WTC11 (cell line): ENCODE measurements around the gene ST13. TPM values are rescaled to one million over a fixed set of nuclear protein-coding genes. Genes with fewer than 3 reads are reported as not detected.
A peak's percentile ranks its signal among the peaks of the same experiment; 100 is the strongest.

Experiments
- ATF1 ChIP-seq: sonication (generic); formaldehyde crosslinking; IDR thresholded peaks from 2 replicates; pipeline ENCODE4 v1.8.1; 2023; ENCODE audit warnings: mild to moderate bottlenecking, moderate library complexity, missing genetic modification reagents
- EMX1 ChIP-seq: fragments of 250-450 bp; sonication (Bioruptor Pico); IDR thresholded peaks from 2 replicates; pipeline ENCODE4 v1.8.0; 2021; ENCODE audit warnings: mild to moderate bottlenecking
- HMGA2 ChIP-seq: fragments of 250-450 bp; sonication (Bioruptor Pico); IDR thresholded peaks from 2 replicates; pipeline ENCODE4 v1.4.0; 2021; ENCODE audit warnings: mild to moderate bottlenecking, moderate library complexity
- JAZF1 ChIP-seq: fragments of 250-450 bp; sonication (Bioruptor Pico); IDR thresholded peaks from 2 replicates; pipeline ENCODE4 v1.9.0; 2021; ENCODE audit warnings: moderate library complexity, mild to moderate bottlenecking, inconsistent platforms
- KAT7 ChIP-seq: sonication (generic); formaldehyde crosslinking; IDR thresholded peaks from 2 replicates; pipeline ENCODE4 v1.8.1; 2023; ENCODE audit warnings: missing genetic modification reagents, mild to moderate bottlenecking, borderline replicate concordance
- MAX ChIP-seq: sonication (generic); formaldehyde crosslinking; IDR thresholded peaks from 2 replicates; pipeline ENCODE4 v1.8.0; 2022; ENCODE audit warnings: mild to moderate bottlenecking, missing genetic modification reagents
- MYBL2 ChIP-seq: sonication (generic); formaldehyde crosslinking; IDR thresholded peaks from 2 replicates; pipeline ENCODE4 v1.8.1; 2023; ENCODE audit warnings: mild to moderate bottlenecking, moderate library complexity, missing genetic modification reagents
- NFE2L1 ChIP-seq: sonication (generic); formaldehyde crosslinking; IDR thresholded peaks from 2 replicates; pipeline ENCODE4 v1.8.1; 2023; ENCODE audit warnings: missing genetic modification reagents
- NFYB ChIP-seq: sonication (generic); formaldehyde crosslinking; conservative IDR thresholded peaks from 2 replicates; pipeline ENCODE4 v1.8.0; 2022; ENCODE audit warnings: low read depth, missing genetic modification reagents
- NR3C1 ChIP-seq: sonication (generic); formaldehyde crosslinking; conservative IDR thresholded peaks from 2 replicates; pipeline ENCODE4 v1.8.1; 2023; ENCODE audit warnings: low read depth, mild to moderate bottlenecking, missing genetic modification reagents
- SMAD3 ChIP-seq: sonication (generic); formaldehyde crosslinking; IDR thresholded peaks from 2 replicates; pipeline ENCODE4 v1.8.0; 2022; ENCODE audit warnings: missing genetic modification reagents, mild to moderate bottlenecking, borderline replicate concordance
- SMAD4 ChIP-seq: sonication (generic); formaldehyde crosslinking; IDR thresholded peaks from 2 replicates; pipeline ENCODE4 v1.8.0; 2022; ENCODE audit warnings: mild to moderate bottlenecking, missing genetic modification reagents
- SOX15 ChIP-seq: fragments of 250-450 bp; sonication (Bioruptor Pico); IDR thresholded peaks from 2 replicates; pipeline ENCODE4 v1.9.0; 2021; ENCODE audit warnings: mild to moderate bottlenecking
- TEAD1 ChIP-seq: sonication (generic); formaldehyde crosslinking; IDR thresholded peaks from 2 replicates; pipeline ENCODE4 v1.8.0; 2022; ENCODE audit warnings: mild to moderate bottlenecking, missing genetic modification reagents
- ZNF121 ChIP-seq: sonication (generic); formaldehyde crosslinking; IDR thresholded peaks from 2 replicates; pipeline ENCODE4 v1.8.0; 2023; ENCODE audit warnings: missing genetic modification reagents
- ZNF138 ChIP-seq: sonication (generic); formaldehyde crosslinking; conservative IDR thresholded peaks from 2 replicates; pipeline ENCODE4 v1.8.1; 2022; ENCODE audit warnings: mild to moderate bottlenecking, moderate library complexity, missing genetic modification reagents
- ZNF232 ChIP-seq: sonication (generic); formaldehyde crosslinking; IDR thresholded peaks from 2 replicates; pipeline ENCODE4 v1.8.0; 2022; ENCODE audit warnings: mild to moderate bottlenecking, missing genetic modification reagents
- ZNF263 ChIP-seq: sonication (generic); formaldehyde crosslinking; IDR thresholded peaks from 2 replicates; pipeline ENCODE4 v1.8.1; 2022; ENCODE audit warnings: low read depth, mild to moderate bottlenecking, moderate library complexity, missing genetic modification reagents
- ZNF281 ChIP-seq: sonication (generic); formaldehyde crosslinking; IDR thresholded peaks from 2 replicates; pipeline ENCODE4 v1.8.0; 2023; ENCODE audit warnings: mild to moderate bottlenecking, missing genetic modification reagents
- ZNF416 ChIP-seq: fragments of 250-450 bp; sonication (Bioruptor Pico); IDR thresholded peaks from 2 replicates; pipeline ENCODE4 v1.9.0; 2021; ENCODE audit warnings: mild to moderate bottlenecking, inconsistent platforms
- ZNF423 ChIP-seq: fragments of 250-450 bp; sonication (Bioruptor Pico); IDR thresholded peaks from 2 replicates; pipeline ENCODE4 v2.1.2; 2022; ENCODE audit warnings: mild to moderate bottlenecking, moderate library complexity
- total RNA-seq: library from RNA; stranded (reverse); gene quantifications from 3 replicates; pipeline ENCODE4 v1.2.3, GENCODE V29; 2021
- TF ChIP-seq, protein P1 (sequence below): sonication (generic); formaldehyde crosslinking; IDR thresholded peaks from 2 replicates; pipeline ENCODE4 v1.8.1; 2023; ENCODE audit warnings: mild to moderate bottlenecking, moderate library complexity, missing genetic modification reagents
- TF ChIP-seq, protein P2 (sequence below): sonication (generic); formaldehyde crosslinking; IDR thresholded peaks from 2 replicates; pipeline ENCODE4 v1.8.0; 2023; ENCODE audit warnings: missing genetic modification reagents
- TF ChIP-seq, protein P3 (sequence below): sonication (generic); formaldehyde crosslinking; IDR thresholded peaks from 2 replicates; pipeline ENCODE4 v1.8.1; 2022; ENCODE audit warnings: low read depth, mild to moderate bottlenecking, moderate library complexity, missing genetic modification reagents, borderline replicate concordance
- TF ChIP-seq, protein P4 (sequence below): fragments of 250-450 bp; sonication (Bioruptor Pico); IDR thresholded peaks from 2 replicates; pipeline ENCODE4 v1.9.0; 2021; ENCODE audit warnings: moderate library complexity, mild to moderate bottlenecking, inconsistent platforms, borderline replicate concordance
- TF ChIP-seq, protein P5 (sequence below): fragments of 200-600 bp; IDR thresholded peaks from 2 replicates; pipeline ENCODE4 v1.8.0; 2022; ENCODE audit warnings: antibody characterized with exemption
- TF ChIP-seq, protein P6 (sequence below): sonication (generic); formaldehyde crosslinking; IDR thresholded peaks from 2 replicates; pipeline ENCODE4 v1.8.1; 2023; ENCODE audit warnings: mild to moderate bottlenecking, missing genetic modification reagents

The ST13 gene
- total RNA-seq, 1 experiment from 2014 or later: 289 TPM

DNA sequence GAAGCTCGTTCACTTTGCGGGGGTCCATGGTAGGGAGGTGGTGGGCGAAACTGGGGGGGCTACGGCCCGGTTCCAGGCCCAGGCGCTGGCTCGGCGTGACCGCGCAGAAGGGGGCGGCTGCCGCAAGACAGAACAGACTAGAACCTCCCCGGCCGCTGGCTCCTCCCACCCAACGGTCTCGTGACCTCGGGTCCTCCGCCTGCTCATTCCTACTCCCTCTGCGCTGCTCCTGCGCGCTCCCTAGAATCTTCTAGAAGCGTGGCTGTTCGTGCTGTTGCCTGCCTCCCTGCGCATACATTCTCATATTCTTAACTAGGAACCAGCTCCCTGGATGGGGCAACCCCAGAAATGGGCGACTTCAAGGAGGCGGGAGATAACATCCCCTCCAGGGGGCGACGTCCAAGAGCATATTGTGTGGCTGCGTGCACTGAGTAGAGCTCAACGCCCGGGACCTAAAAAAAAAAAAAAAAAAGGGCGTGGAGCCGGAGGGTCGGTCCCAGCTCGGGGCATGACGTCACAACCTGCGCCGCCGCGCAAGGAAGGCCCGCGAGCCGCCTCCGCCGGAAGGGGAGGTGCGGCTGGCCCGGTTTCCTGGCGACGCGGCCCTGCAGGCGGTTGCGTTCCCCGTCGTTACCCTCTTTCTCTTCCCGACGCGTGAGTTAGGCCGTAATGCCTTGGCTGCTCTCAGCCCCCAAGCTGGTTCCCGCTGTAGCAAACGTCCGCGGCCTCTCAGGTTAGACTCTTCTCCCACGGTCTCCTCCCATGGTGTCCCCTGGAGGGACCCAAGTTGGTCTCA lies at the start of gene ST13, which contains the start of gene XPNPEP3 (continued):
- TF ChIP-seq ATF1 (CRISPR knock-in tag) (no peak; the same call in 1 of the 2 replicates), NFYB (CRISPR knock-in tag) (no peak), JAZF1 (CRISPR knock-in tag) (no peak), SOX15 (CRISPR knock-in tag) (no peak), ZNF423 (CRISPR knock-in tag) (no peak), HMGA2 (no peak), NR3C1 (CRISPR knock-in tag) (0 out of 2 replicates have a peak, but pooled peaks have one; percentile 80), TEAD1 (CRISPR knock-in tag) (0 out of 2 replicates have a peak, but pooled peaks have one; percentile 38), NFE2L1 (no peak), MAX (peak; percentile 73), SMAD4 (CRISPR knock-in tag) (no peak), ZNF263 (no peak), ZNF121 (CRISPR knock-in tag) (no peak), ZNF281 (no peak), ZNF416 (CRISPR knock-in tag) (no peak), MYBL2 (CRISPR knock-in tag) (0 out of 2 replicates have a peak, but pooled peaks have one; percentile 4), EMX1 (CRISPR knock-in tag) (no peak), SMAD3 (CRISPR knock-in tag) (no peak; the same call in 1 of the 2 replicates), ZNF138 (CRISPR knock-in tag) (no peak), ZNF232 (CRISPR knock-in tag) (0 out of 2 replicates have a peak, but pooled peaks have one; percentile 58), KAT7 (CRISPR knock-in tag) (0 out of 2 replicates have a peak, but pooled peaks have one; percentile 24)
- TF ChIP-seq, protein P1, sequence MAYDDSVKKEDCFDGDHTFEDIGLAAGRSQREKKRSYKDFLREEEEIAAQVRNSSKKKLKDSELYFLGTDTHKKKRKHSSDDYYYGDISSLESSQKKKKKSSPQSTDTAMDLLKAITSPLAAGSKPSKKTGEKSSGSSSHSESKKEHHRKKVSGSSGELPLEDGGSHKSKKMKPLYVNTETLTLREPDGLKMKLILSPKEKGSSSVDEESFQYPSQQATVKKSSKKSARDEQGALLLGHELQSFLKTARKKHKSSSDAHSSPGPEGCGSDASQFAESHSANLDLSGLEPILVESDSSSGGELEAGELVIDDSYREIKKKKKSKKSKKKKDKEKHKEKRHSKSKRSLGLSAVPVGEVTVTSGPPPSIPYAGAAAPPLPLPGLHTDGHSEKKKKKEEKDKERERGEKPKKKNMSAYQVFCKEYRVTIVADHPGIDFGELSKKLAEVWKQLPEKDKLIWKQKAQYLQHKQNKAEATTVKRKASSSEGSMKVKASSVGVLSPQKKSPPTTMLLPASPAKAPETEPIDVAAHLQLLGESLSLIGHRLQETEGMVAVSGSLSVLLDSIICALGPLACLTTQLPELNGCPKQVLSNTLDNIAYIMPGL (CRISPR knock-in tag): peak; percentile 18
- TF ChIP-seq, protein P2, sequence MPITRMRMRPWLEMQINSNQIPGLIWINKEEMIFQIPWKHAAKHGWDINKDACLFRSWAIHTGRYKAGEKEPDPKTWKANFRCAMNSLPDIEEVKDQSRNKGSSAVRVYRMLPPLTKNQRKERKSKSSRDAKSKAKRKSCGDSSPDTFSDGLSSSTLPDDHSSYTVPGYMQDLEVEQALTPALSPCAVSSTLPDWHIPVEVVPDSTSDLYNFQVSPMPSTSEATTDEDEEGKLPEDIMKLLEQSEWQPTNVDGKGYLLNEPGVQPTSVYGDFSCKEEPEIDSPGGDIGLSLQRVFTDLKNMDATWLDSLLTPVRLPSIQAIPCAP (CRISPR knock-in tag): 0 out of 2 replicates have a peak, but pooled peaks have one; percentile 17
- TF ChIP-seq, protein P3, sequence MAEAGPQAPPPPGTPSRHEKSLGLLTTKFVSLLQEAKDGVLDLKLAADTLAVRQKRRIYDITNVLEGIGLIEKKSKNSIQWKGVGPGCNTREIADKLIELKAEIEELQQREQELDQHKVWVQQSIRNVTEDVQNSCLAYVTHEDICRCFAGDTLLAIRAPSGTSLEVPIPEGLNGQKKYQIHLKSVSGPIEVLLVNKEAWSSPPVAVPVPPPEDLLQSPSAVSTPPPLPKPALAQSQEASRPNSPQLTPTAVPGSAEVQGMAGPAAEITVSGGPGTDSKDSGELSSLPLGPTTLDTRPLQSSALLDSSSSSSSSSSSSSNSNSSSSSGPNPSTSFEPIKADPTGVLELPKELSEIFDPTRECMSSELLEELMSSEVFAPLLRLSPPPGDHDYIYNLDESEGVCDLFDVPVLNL (CRISPR knock-in tag): no peak
- TF ChIP-seq, protein P4, sequence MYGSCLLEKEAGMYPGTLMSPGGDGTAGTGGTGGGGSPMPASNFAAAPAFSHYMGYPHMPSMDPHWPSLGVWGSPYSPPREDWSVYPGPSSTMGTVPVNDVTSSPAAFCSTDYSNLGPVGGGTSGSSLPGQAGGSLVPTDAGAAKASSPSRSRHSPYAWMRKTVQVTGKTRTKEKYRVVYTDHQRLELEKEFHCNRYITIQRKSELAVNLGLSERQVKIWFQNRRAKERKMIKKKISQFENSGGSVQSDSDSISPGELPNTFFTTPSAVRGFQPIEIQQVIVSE (CRISPR knock-in tag): no peak
- TF ChIP-seq, protein P5, sequence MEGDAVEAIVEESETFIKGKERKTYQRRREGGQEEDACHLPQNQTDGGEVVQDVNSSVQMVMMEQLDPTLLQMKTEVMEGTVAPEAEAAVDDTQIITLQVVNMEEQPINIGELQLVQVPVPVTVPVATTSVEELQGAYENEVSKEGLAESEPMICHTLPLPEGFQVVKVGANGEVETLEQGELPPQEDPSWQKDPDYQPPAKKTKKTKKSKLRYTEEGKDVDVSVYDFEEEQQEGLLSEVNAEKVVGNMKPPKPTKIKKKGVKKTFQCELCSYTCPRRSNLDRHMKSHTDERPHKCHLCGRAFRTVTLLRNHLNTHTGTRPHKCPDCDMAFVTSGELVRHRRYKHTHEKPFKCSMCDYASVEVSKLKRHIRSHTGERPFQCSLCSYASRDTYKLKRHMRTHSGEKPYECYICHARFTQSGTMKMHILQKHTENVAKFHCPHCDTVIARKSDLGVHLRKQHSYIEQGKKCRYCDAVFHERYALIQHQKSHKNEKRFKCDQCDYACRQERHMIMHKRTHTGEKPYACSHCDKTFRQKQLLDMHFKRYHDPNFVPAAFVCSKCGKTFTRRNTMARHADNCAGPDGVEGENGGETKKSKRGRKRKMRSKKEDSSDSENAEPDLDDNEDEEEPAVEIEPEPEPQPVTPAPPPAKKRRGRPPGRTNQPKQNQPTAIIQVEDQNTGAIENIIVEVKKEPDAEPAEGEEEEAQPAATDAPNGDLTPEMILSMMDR: no peak
- TF ChIP-seq, protein P6, sequence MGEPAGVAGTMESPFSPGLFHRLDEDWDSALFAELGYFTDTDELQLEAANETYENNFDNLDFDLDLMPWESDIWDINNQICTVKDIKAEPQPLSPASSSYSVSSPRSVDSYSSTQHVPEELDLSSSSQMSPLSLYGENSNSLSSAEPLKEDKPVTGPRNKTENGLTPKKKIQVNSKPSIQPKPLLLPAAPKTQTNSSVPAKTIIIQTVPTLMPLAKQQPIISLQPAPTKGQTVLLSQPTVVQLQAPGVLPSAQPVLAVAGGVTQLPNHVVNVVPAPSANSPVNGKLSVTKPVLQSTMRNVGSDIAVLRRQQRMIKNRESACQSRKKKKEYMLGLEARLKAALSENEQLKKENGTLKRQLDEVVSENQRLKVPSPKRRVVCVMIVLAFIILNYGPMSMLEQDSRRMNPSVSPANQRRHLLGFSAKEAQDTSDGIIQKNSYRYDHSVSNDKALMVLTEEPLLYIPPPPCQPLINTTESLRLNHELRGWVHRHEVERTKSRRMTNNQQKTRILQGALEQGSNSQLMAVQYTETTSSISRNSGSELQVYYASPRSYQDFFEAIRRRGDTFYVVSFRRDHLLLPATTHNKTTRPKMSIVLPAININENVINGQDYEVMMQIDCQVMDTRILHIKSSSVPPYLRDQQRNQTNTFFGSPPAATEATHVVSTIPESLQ (CRISPR knock-in tag): no peak
